Right lobe of liver (tissue), 4 donors: ENCODE data around the gene PROC.

Source experiments
- CTCF ChIP-seq, 4 donors: fragments of 200-600 bp in 3 of 4; fragments of 450-650 bp in 1 of 4; IDR thresholded peaks; one replicate each; pipeline versions ENCODE4 v1.5.1 to v1.8.0; 2016 to 2022; ENCODE audit warnings: antibody characterized with exemption in 4 of 4, mild to moderate bottlenecking in 2 of 4
- POLR2A ChIP-seq: fragments of 450-650 bp; IDR thresholded peaks from one replicate; pipeline ENCODE4 v1.6.1; 2017; ENCODE audit warnings: antibody characterized with exemption, mild to moderate bottlenecking
- donor health status: DM: no; HTN: no; CAD: no.
- donor health status: DM: no; HTN: no; CAD: no.
- donor health status: DM: no; HTN: yes; CAD: no.

DNA sequence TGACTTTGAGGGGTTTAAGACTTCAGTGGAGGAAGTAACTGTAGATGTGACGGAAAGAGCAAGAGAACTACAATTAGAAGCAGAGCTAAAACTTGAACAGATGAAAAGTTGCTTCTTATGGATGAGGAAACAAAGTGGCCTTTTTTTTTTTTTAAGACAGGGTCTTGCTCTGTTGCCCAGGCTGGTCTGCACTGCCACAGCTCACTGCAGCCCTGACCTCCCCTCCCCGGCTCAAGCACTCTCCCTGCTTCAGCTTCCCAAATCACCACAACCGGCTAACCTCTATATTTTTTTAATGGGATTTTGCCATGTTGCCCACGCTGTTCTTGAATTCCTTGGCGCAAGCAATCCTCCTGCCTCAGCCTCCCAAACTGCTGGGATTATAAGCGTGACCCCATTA, 33.7 kb upstream of the PROC start:
- TF ChIP-seq CTCF (IDR thresholded peaks at IDR 0.05) (no peak), POLR2A (no peak)
